ENCODE measurements around the gene IL31RA.

IL31RA gene

GRCh38 chr5:55880453-55880852 is 29.3 kb downstream of the IL31RA start:
- ATAC-seq, result no peak
- TF ChIP-seq PATZ1 (CRISPR knock-in tag; IDR thresholded peaks at IDR 0.05; ENCODE audit: borderline replicate concordance) (no peak), ZNF8 (CRISPR knock-in tag; IDR thresholded peaks at IDR 0.05) (no peak), POU6F1 (CRISPR knock-in tag; IDR thresholded peaks at IDR 0.05; ENCODE audit: borderline replicate concordance, low read depth) (no peak), TOX (CRISPR knock-in tag; IDR thresholded peaks at IDR 0.05; ENCODE audit: borderline replicate concordance) (no peak), GLIS3 (CRISPR knock-in tag; IDR thresholded peaks at IDR 0.05) (no peak), OSR1 (CRISPR knock-in tag; IDR thresholded peaks at IDR 0.05) (no peak), CSDC2 (CRISPR knock-in tag; IDR thresholded peaks at IDR 0.05) (no peak), PPARA (CRISPR knock-in tag; IDR thresholded peaks at IDR 0.05; ENCODE audit: borderline replicate concordance) (no peak), ZC3H10 (CRISPR knock-in tag; IDR thresholded peaks at IDR 0.05) (no peak), ESRRG (CRISPR knock-in tag; IDR thresholded peaks at IDR 0.05) (no peak), RARB (CRISPR knock-in tag; IDR thresholded peaks at IDR 0.05) (no peak), ISL1 (CRISPR knock-in tag; IDR thresholded peaks at IDR 0.05) (no peak), ZFP30 (CRISPR knock-in tag; IDR thresholded peaks at IDR 0.05) (no peak), ARNTL (CRISPR knock-in tag; IDR thresholded peaks at IDR 0.05; ENCODE audit: borderline replicate concordance, low read depth) (no peak), TCF4 (CRISPR knock-in tag; IDR thresholded peaks at IDR 0.05; ENCODE audit: borderline replicate concordance) (no peak), ZNF70 (CRISPR knock-in tag; IDR thresholded peaks at IDR 0.05) (no peak)

- no peak for ATAC-seq
- TF ChIP-seq CSRNP3 (CRISPR knock-in tag; IDR thresholded peaks at IDR 0.05) (no peak), OSR1 (CRISPR knock-in tag; IDR thresholded peaks at IDR 0.05) (no peak), ISL1 (CRISPR knock-in tag; IDR thresholded peaks at IDR 0.05) (no peak), SNAI2 (CRISPR knock-in tag; IDR thresholded peaks at IDR 0.05) (no peak), TCF4 (CRISPR knock-in tag; IDR thresholded peaks at IDR 0.05; ENCODE audit: borderline replicate concordance) (no peak), ZNF565 (CRISPR knock-in tag; conservative IDR thresholded peaks at IDR 0.05; ENCODE audit: low read depth) (no peak), TSHZ2 (CRISPR knock-in tag; IDR thresholded peaks at IDR 0.05) (no peak), ESRRG (CRISPR knock-in tag; IDR thresholded peaks at IDR 0.05) (no peak), PPARA (CRISPR knock-in tag; IDR thresholded peaks at IDR 0.05; ENCODE audit: borderline replicate concordance) (no peak), RARB (CRISPR knock-in tag; IDR thresholded peaks at IDR 0.05) (no peak), ZNF8 (CRISPR knock-in tag; IDR thresholded peaks at IDR 0.05) (no peak), POU6F1 (CRISPR knock-in tag; IDR thresholded peaks at IDR 0.05; ENCODE audit: borderline replicate concordance, low read depth) (no peak), ZFP30 (CRISPR knock-in tag; IDR thresholded peaks at IDR 0.05) (no peak), PATZ1 (CRISPR knock-in tag; IDR thresholded peaks at IDR 0.05; ENCODE audit: borderline replicate concordance) (no peak)
Observed at GRCh38 chr5:55885359-55885758, 34.2 kb downstream of the IL31RA start.
